ENCODE data around the gene PGLYRP1.

PGLYRP1 gene

DNA sequence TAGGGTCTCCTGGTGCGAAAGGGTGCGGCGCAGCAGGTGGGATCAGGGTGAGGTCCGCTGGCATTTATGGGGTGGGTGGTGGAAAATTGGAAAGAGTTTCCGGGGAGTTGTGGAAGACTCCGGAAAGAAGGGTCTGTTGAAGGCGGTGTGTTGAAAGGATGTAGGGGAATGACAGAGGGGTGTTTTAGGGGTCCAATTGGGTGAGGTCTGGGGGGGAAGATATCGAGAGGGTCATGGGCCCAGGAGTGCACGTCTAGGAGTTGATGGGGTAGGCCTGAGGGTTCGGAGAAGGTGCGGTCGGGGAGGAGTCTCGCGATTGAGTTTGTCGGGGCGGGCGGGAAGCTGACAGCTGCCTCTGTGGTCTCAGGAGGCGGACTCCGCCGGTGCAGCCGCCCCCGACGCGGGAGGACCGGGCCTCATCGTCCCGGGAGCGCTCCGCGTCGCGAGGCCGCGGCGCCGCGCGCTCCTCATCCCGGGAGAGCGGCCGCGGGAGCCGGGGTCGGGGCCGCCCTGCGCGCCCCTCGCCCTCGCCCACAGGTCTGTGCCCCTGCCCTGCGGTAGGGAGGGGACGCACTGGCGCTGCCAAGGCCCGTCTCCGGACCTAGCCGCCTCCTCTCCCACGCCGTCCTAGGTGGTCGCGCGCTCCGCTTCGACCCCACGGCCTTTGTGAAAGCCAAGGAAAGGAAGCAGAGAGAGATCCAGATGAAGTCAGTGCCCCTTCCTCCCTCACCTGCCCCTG is 7.0 kb downstream of the PGLYRP1 start:
- POLR2A ChIA-PET, result interaction anchor here (0.5 to 1.6 kb wide), 6 partner anchors 17 to 256 kb away, joined by 3 to 7 read pairs (median 6); partner anchors contain the start of genes CCDC61 and MYPOP
- Histone ChIP-seq H3K4me1 (ENCODE audit: control insufficient read depth, insufficient read depth, low read length) (no peaks in the 10 kb centered on the region; the same call in 1 of the 2 replicates), H3K27ac (ENCODE audit: extremely low read depth, low read depth, low read length) (no peak overlapping the region), H3K4me3 (ENCODE audit: low read depth, low read length) (no peak overlapping the region), H3K9me3 (ENCODE audit: control insufficient read depth, insufficient read depth, low read depth, low read length) (no peaks in the 10 kb centered on the region), H3K36me3 (ENCODE audit: control insufficient read depth in 2 of 2, insufficient read depth in 1 of 2, low read length in 2 of 2) (no peaks in the 10 kb centered on the region; a peak in 1 of 3 replicates)
- TF ChIP-seq KLF1 (tag by site-specific recombination; IDR thresholded peaks at IDR 0.05) (peak; percentile 29; the same call in 1 of the 2 replicates), ZNF600 (tag by site-specific recombination; IDR thresholded peaks at IDR 0.05) (no peak)
- CTCF ChIA-PET, result interaction anchor here (0.9 to 21.8 kb wide), 4 partner anchors 12 to 64 kb away, joined by 4 to 625 read pairs (median 34); no protein-coding TSS in a partner anchor

DNA sequence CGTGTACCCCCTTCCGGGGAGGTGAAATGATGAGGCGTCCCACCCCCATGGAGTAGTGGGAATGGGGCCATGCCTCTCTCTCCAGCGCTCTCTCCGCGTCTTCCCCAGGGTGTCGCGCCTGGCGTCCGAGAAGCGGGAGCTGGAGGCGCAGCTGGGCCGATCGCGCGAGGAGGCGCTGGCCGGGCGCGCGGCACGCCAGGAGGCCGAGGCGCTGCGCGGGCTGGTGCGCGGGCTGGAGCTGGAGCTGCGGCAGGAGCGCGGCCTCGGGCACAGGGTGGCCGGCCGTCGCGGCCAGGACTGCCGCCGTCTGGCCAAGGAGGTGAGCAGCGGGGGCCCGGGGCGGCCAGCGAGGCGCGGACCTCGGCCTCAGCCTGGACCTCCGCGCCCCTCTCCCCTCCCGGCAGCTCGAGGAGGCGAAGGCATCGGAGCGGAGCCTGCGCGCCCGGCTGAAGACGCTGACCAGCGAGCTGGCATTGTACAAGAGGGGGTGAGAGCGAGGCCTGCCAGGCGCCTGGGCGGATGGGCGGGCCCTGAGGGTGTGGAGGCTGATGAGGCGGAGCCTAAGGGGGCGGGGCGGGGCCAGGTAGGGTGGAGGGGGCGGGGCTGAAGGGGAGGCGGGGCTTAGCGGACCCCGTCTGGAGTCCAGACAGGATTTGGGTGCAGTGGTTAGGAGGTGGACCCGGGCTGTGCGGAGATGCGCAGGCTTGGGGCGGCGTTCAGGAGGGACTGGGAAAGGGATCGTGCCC is 7.7 kb downstream of the PGLYRP1 start:
- TF ChIP-seq KLF8 (tag by site-specific recombination; IDR thresholded peaks at IDR 0.05), result peak; percentile 50; the same call in 1 of the 2 replicates
- TF ChIP-seq ZNF10 (tag by site-specific recombination; IDR thresholded peaks at IDR 0.05), result no peak
- TF ChIP-seq SP2 (tag by site-specific recombination; IDR thresholded peaks at IDR 0.05), result 0 out of 2 replicates have a peak, but pooled peaks have one; percentile 11
- TF ChIP-seq YY1 (tag by site-specific recombination; IDR thresholded peaks at IDR 0.05), result no peak

DNA sequence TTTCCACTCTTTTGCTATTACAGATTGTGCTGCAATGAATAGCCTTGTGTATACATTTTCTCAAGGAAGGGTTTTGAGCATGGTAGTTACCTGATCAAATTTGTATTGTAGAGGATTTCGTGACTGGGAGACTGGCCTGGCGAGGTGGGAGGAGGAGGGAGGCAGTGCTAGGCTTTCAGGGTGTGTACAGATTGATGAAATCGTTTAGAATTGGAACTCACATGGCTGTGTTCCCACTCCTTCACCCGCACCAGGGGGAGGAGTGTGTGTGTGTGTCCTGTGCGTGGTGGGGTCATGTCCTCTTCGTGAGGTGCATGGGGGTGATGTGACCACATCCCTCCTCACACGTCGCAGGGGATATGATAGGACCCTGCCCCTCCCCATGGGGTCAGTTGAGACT is 8.3 kb downstream of the PGLYRP1 start:
- ChIA-PET CTCF (no interaction called here), POLR2A (interaction anchor here (1.2 kb wide), 1 partner anchor 15 kb away, joined by 3 read pairs; no protein-coding TSS in a partner anchor)
- H3K9me3 ChIP-seq (ENCODE audit: control insufficient read depth, insufficient read depth, low read depth, low read length), result no peaks in the 10 kb centered on the region
- TF ChIP-seq ZNF184 (tag by site-specific recombination; IDR thresholded peaks at IDR 0.05), result no peak
- TF ChIP-seq ZNF266 (tag by site-specific recombination; IDR thresholded peaks at IDR 0.05; ENCODE audit: low read depth), result no peak
- no peak overlapping the region for H3K4me3 ChIP-seq (ENCODE audit: low read depth, low read length)
- no peaks in the 10 kb centered on the region for H3K4me1 ChIP-seq (ENCODE audit: control insufficient read depth, insufficient read depth, low read length)
- peaks cover 0 to 4% of the 10 kb centered on the region in 2 experiments; a peak in 1 of 3 replicates for H3K36me3 ChIP-seq (ENCODE audit: control insufficient read depth in 2 of 2, insufficient read depth in 1 of 2, low read length in 2 of 2)
- H3K27ac ChIP-seq (ENCODE audit: extremely low read depth, low read depth, low read length), result no peak overlapping the region

More for the DNA sequence above, 7.7 kb downstream of the PGLYRP1 start:
- CTCF ChIA-PET, result no interaction called here
- H3K36me3 ChIP-seq (ENCODE audit: control insufficient read depth in 2 of 2, insufficient read depth in 1 of 2, low read length in 2 of 2), result peaks cover 0 to 4% of the 10 kb centered on the region in 2 experiments; a peak in 1 of 3 replicates
- no peak overlapping the region for H3K27ac ChIP-seq (ENCODE audit: extremely low read depth, low read depth, low read length)
- no peak overlapping the region for H3K4me3 ChIP-seq (ENCODE audit: low read depth, low read length)
- POLR2A ChIA-PET, result interaction anchor here (1.2 kb wide), 1 partner anchor 16 kb away, joined by 3 read pairs; no protein-coding TSS in a partner anchor
- H3K4me1 ChIP-seq (ENCODE audit: control insufficient read depth, insufficient read depth, low read length), result no peaks in the 10 kb centered on the region; the same call in 1 of the 2 replicates
- H3K9me3 ChIP-seq (ENCODE audit: control insufficient read depth, insufficient read depth, low read depth, low read length), result no peaks in the 10 kb centered on the region

DNA sequence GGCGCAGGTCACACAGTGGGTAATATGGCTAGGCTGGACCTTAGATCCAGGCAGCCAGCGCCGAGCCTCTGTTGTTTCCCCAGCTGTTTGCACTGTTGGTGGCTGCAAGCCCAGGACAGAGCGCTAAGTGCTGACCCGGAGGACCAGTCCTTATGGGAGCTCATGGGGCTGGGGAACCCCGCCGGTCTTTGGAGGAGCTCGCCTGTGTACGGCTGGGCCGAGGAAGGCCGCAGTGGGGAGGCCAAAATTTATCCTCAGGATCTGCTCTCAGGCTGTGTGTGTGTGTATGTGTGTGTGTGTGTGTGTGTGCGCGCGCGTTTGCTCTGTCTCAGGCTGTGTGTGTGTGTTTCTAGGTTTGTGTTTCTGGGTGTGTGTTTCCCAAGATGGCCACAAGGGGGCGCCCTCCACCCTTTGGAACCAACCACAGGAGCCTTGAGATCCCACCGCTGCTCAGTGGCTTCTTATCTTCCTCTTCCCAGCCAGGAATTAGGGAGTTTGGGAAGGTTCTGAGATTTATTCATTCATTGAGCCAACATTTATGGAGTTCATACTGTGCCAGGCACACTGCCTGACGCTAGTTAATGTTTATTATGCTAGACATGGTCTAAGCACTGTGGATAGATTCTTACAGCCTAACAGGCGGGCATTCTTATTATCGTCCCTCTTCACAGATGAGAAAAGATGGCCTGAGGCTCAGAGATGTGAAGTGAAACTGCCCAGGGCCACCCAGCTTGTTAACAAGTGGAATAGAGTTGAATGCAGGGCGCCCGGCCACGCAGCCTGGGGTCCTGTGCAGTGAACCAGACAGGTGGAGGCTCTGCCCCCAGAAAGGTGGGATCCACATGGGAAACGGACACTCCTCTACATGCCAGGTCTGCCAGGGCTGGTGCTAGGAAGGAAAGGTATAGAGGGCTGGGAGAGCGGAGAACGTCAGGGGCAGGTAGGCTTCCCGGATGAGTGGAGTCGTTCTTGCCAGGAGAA is 13.0 kb downstream of the PGLYRP1 start:
- ChIA-PET CTCF (interaction anchor here (0.5 to 6.3 kb wide), 28 partner anchors 8 to 830 kb away, joined by 3 to 47 read pairs (median 4); partner anchors contain the start of genes CCDC61 and NOVA2), POLR2A (interaction anchor here (0.7 to 1.5 kb wide), 2 partner anchors 14 to 107 kb away, joined by 3 to 4 read pairs; partner anchors contain the start of genes CCDC61 and MYPOP)
- H3K4me3 ChIP-seq (ENCODE audit: low read depth, low read length), result no peak overlapping the region
- TF ChIP-seq, protein P1, sequence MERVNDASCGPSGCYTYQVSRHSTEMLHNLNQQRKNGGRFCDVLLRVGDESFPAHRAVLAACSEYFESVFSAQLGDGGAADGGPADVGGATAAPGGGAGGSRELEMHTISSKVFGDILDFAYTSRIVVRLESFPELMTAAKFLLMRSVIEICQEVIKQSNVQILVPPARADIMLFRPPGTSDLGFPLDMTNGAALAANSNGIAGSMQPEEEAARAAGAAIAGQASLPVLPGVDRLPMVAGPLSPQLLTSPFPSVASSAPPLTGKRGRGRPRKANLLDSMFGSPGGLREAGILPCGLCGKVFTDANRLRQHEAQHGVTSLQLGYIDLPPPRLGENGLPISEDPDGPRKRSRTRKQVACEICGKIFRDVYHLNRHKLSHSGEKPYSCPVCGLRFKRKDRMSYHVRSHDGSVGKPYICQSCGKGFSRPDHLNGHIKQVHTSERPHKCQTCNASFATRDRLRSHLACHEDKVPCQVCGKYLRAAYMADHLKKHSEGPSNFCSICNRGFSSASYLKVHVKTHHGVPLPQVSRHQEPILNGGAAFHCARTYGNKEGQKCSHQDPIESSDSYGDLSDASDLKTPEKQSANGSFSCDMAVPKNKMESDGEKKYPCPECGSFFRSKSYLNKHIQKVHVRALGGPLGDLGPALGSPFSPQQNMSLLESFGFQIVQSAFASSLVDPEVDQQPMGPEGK (tag by site-specific recombination; IDR thresholded peaks at IDR 0.05), result 0 out of 2 replicates have a peak, but pooled peaks have one; percentile 50
- TF ChIP-seq MZF1 (tag by site-specific recombination; IDR thresholded peaks at IDR 0.05; ENCODE audit: borderline replicate concordance) (no peak), ZNF157 (tag by site-specific recombination; IDR thresholded peaks at IDR 0.05) (no peak), TRIM28 (IDR thresholded peaks at IDR 0.05; ENCODE audit: borderline replicate concordance, low read length) (no peak), SP3 (tag by site-specific recombination; IDR thresholded peaks at IDR 0.05) (peak; percentile 32; the same call in 1 of the 2 replicates), ZNF530 (tag by site-specific recombination; IDR thresholded peaks at IDR 0.05; ENCODE audit: low read depth) (no peak)
- TF ChIP-seq, protein P2, sequence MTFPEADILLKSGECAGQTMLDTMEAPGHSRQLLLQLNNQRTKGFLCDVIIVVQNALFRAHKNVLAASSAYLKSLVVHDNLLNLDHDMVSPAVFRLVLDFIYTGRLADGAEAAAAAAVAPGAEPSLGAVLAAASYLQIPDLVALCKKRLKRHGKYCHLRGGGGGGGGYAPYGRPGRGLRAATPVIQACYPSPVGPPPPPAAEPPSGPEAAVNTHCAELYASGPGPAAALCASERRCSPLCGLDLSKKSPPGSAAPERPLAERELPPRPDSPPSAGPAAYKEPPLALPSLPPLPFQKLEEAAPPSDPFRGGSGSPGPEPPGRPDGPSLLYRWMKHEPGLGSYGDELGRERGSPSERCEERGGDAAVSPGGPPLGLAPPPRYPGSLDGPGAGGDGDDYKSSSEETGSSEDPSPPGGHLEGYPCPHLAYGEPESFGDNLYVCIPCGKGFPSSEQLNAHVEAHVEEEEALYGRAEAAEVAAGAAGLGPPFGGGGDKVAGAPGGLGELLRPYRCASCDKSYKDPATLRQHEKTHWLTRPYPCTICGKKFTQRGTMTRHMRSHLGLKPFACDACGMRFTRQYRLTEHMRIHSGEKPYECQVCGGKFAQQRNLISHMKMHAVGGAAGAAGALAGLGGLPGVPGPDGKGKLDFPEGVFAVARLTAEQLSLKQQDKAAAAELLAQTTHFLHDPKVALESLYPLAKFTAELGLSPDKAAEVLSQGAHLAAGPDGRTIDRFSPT (tag by site-specific recombination; IDR thresholded peaks at IDR 0.05), result no peak
- TF ChIP-seq, protein P3, sequence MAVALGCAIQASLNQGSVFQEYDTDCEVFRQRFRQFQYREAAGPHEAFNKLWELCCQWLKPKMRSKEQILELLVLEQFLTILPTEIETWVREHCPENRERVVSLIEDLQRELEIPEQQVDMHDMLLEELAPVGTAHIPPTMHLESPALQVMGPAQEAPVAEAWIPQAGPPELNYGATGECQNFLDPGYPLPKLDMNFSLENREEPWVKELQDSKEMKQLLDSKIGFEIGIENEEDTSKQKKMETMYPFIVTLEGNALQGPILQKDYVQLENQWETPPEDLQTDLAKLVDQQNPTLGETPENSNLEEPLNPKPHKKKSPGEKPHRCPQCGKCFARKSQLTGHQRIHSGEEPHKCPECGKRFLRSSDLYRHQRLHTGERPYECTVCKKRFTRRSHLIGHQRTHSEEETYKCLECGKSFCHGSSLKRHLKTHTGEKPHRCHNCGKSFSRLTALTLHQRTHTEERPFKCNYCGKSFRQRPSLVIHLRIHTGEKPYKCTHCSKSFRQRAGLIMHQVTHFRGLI (tag by site-specific recombination; IDR thresholded peaks at IDR 0.05), result no peak

More for the DNA sequence above, 13.0 kb downstream of the PGLYRP1 start:
- Histone ChIP-seq H3K9me3 (ENCODE audit: control insufficient read depth, insufficient read depth, low read depth, low read length) (no peaks in the 10 kb centered on the region), H3K27ac (ENCODE audit: extremely low read depth, low read depth, low read length) (no peak overlapping the region), H3K4me1 (ENCODE audit: control insufficient read depth, insufficient read depth, low read length) (no peaks in the 10 kb centered on the region), H3K36me3 (ENCODE audit: control insufficient read depth in 2 of 2, insufficient read depth in 1 of 2, low read length in 2 of 2) (peaks cover 4 to 13% of the 10 kb centered on the region in 2 experiments; a peak in 2 of 3 replicates)

Measured in HEK293 (cell line).